Pancreas (tissue), 10 donors: ENCODE measurements around the gene GLT1D1. TPM values are rescaled to one million over a fixed set of nuclear protein-coding genes. Genes with fewer than 3 reads are reported as not detected.
A peak's percentile ranks its signal among the peaks of the same experiment; 100 is the strongest.

Experiments used
- ATAC-seq, 4 donors: fragments of 200-7000 bp; cut with Tn5 transposase; one replicate each; pipeline versions ENCODE4 v1.8.0 to v1.9.1; 2020; ENCODE audit warnings: mild to moderate bottlenecking in 4 of 4, moderate library complexity in 4 of 4
- DNase-seq, 6 donors: peaks; one replicate each; pipeline ENCODE4 v3.0.0-alpha.2; 2020
- FAIRE-seq: peaks from 2 replicates; lab custom pipeline; 2012; peaks lifted over from hg19 to GRCh38; lab: Jason Lieb, UNC
- H3K27ac ChIP-seq, 4 donors: fragments of 200-600 bp; sonication (generic); 1 replicate in 3 of 4; 2 replicates in 1 of 4; pipeline versions ENCODE4 v1.5.0 to v1.8.0; 2020
- H3K27me3 ChIP-seq, 4 donors: fragments of 200-600 bp; one replicate each; pipeline ENCODE4 v1.8.0; 2021
- H3K36me3 ChIP-seq, 3 donors: fragments of 200-600 bp; sonication (generic) in 1 of 3; one replicate each; pipeline versions ENCODE4 v1.5.0 to v1.8.0; 2020 to 2021
- H3K4me1 ChIP-seq, 3 donors: fragments of 200-600 bp; one replicate each; pipeline ENCODE4 v1.8.0; 2021
- H3K4me3 ChIP-seq, 4 donors: fragments of 200-600 bp; sonication (generic) in 2 of 4; one replicate each; pipeline versions ENCODE4 v1.5.0 to v1.8.0; 2020 to 2021
- H3K9me3 ChIP-seq, 4 donors: fragments of 200-600 bp; one replicate each; pipeline ENCODE4 v1.8.0; 2021
- CTCF ChIP-seq, 4 donors: fragments of 200-600 bp; sonication (generic) in 3 of 4; IDR thresholded peaks; one replicate each; pipeline versions ENCODE4 v1.5.0 to v1.8.0; 2021; ENCODE audit warnings: antibody characterized with exemption in 4 of 4
- WGBS, 2 donors: extraction: QIAGEN DNeasy Blood & Tissue Kit; methylation state at CpG; one replicate each; pipeline ENCODE4 v1.1.7; 2013; 5-methylcytosine and 5-hydroxymethylcytosine counted together
- intact Hi-C, 3 donors: fragments of 100-400 bp; cut with DNase I; formaldehyde crosslinking; loops; one replicate each; pipeline versions ENCODE4 v1.11.1 to v1.14.2; 2022
- polyA plus RNA-seq, 2 donors: library from polyadenylated mRNA; stranded (reverse); fragments of 200-250 nt; gene quantifications; one replicate each; pipeline ENCODE4 v1.2.3, GENCODE V29; 2013
- total RNA-seq, 6 donors: library from RNA; stranded (reverse); fragmentation: NEBNext Ultra II Directional in 4 of 6; extraction: Animal tissue kit (Norgen Biotek cat#: 25700) in 4 of 6; gene quantifications; one replicate each; pipeline versions ENCODE4 v1.2.1 to v1.2.4, GENCODE V29; 2021 to 2023
- donor health status: healthy with polysubstance abuse.
- donor health status: DM: no; HTN: no; CAD: no; lungs with moderate emphysema.
- donor health status: DM: no; HTN: no; CAD: no.
- donor health status: control.
- donor health status: control.
- donor health status: Bipolar disorder and iron deficiency.
- donor health status: DM: yes; HTN: yes; CAD: no.
- donor health status: DM: no; HTN: no; CAD: no.
- donor health status: DM: no; HTN: no; CAD: no.
- donor health status: DM: yes; HTN: yes; CAD: no.

Gene GLT1D1
- total and polyA plus RNA-seq, 8 donors = 0.12 to 1.3 (median 0.28) TPM

GRCh38 chr12:128905003-128905544, 51.8 kb downstream of the GLT1D1 start:
- intact Hi-C loops = no loop called here
- H3K36me3 ChIP-seq = no peaks in the 10 kb centered on the region
- FAIRE-seq (no peak), DNase-seq (no peak), ATAC-seq (peak in 3 of 4 donors; percentile 36 to 64 (median 38))
- no peak for TF ChIP-seq CTCF (IDR thresholded peaks at IDR 0.05)
- 43 to 50% methylated on average over 13 of the region's 13 CpGs for whole genome bisulfite sequencing, 2 donors
- H3K9me3 ChIP-seq = no peaks in the 10 kb centered on the region
- H3K4me3 ChIP-seq = no peak overlapping the region
- H3K4me1 ChIP-seq = peaks cover 0 to 8% (median 5%) of the 10 kb centered on the region in 3 donors
- no peak overlapping the region for H3K27ac ChIP-seq
- H3K27me3 ChIP-seq = peaks cover 0 to 43% (median 2%) of the 10 kb centered on the region in 4 donors

DNA sequence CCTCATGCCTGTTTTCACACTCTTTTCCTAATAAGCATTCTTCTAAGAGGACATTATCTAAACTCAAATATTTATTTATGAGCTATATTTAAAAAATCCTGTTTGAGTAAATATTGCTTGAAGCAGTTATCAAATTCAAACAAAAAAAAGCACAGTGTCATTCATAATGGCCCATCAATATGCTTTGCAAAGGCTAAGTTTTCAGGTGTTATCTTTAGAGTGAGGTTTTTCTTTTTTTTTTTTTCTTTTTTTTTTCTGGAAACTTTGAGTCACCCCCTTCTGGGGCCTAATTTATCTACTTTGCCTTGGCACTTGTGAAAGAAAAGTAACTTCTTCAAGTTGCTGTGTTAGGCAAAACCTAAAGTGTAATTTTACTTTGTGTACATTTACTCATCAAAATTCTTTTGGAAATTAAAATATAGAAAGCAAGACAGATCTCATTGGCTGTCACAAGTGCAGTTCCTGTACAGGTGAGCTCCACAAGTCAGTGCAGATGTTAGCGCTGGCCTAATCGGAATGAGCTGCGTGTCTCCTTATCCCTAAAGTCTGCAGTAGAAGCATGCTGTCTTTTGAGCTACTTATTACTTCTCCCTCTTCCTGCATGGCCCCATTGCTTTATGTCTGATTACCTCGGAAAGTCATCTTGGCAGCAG, 53.3 kb downstream of the GLT1D1 start:
- WGBS, 2 donors = 36 to 38% methylated on average over 4 of the region's 4 CpGs
- TF ChIP-seq CTCF (IDR thresholded peaks at IDR 0.05) = no peak
- Histone ChIP-seq H3K4me1 (peaks cover 0 to 8% (median 5%) of the 10 kb centered on the region in 3 donors), H3K27ac (no peak overlapping the region), H3K4me3 (no peak overlapping the region), H3K27me3 (peaks cover 0 to 49% (median 2%) of the 10 kb centered on the region in 4 donors), H3K9me3 (no peaks in the 10 kb centered on the region), H3K36me3 (no peaks in the 10 kb centered on the region)
- intact Hi-C loops = no loop called here
- ATAC-seq = peak in 3 of 4 donors; percentile 71 to 90 (median 80)
- no peak for DNase-seq
- no peak for FAIRE-seq

- H3K4me1 ChIP-seq = peaks cover 0 to 8% (median 5%) of the 10 kb centered on the region in 3 donors
- H3K36me3 ChIP-seq = no peaks in the 10 kb centered on the region
- FAIRE-seq (no peak), DNase-seq (no peak), ATAC-seq (no peak)
- H3K27ac ChIP-seq = no peak overlapping the region
- WGBS, 2 donors = 73 to 92% methylated on average over 4 of the region's 4 CpGs
- intact Hi-C loops = no loop called here
- peaks cover 0 to 46% (median 0%) of the 10 kb centered on the region in 4 donors for H3K27me3 ChIP-seq
- H3K4me3 ChIP-seq = no peak overlapping the region
- no peak for TF ChIP-seq CTCF (IDR thresholded peaks at IDR 0.05)
- no peaks in the 10 kb centered on the region for H3K9me3 ChIP-seq
These were observed 55.0 kb downstream of the GLT1D1 start for GRCh38 chr12:128908254-128908653.

DNA sequence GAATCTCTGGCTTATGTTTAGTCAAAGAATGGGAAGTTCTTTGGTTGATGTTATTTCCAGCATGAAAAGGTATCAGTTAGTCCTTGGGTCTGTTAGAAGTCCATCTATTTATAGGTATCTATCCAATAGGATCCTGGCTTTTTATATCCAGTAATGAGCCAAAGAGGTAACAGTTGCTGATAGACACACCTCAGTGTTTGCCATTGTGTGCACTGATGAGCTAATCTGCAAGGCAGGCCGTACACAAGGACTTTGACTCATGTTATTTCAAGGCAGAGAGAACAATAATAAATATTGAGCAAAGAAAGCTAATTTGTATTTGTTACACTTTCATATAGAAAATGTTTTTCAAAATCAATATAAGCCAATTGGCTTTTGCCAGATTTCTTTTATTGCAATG, 56.4 kb downstream of the GLT1D1 start:
- H3K27me3 ChIP-seq = peaks cover 0 to 35% (median 0%) of the 10 kb centered on the region in 4 donors
- DNase-seq (no peak), ATAC-seq (peak in 1 of 4 donors; percentile 40), FAIRE-seq (no peak)
- H3K36me3 ChIP-seq = no peaks in the 10 kb centered on the region
- 29 to 32% methylated on average over 1 of the region's 1 CpG for WGBS, 2 donors
- no peaks in the 10 kb centered on the region for H3K9me3 ChIP-seq
- no peak overlapping the region for H3K27ac ChIP-seq
- intact Hi-C loops = no loop called here
- TF ChIP-seq CTCF (IDR thresholded peaks at IDR 0.05) = no peak
- no peak overlapping the region for H3K4me3 ChIP-seq
- peaks cover 0 to 8% (median 5%) of the 10 kb centered on the region in 3 donors for H3K4me1 ChIP-seq

- ATAC-seq = no peak
- H3K36me3 ChIP-seq = no peaks in the 10 kb centered on the region
- intact Hi-C loops = no loop called here
- no peak overlapping the region for H3K27ac ChIP-seq
- whole genome bisulfite sequencing, 2 donors = 79 to 85% methylated on average over 10 of the region's 10 CpGs
- FAIRE-seq = no peak
- H3K9me3 ChIP-seq = no peaks in the 10 kb centered on the region
- no peak for TF ChIP-seq CTCF (IDR thresholded peaks at IDR 0.05)
- H3K4me1 ChIP-seq = peaks cover 0 to 8% (median 5%) of the 10 kb centered on the region in 3 donors
- DNase-seq = no peak
- H3K27me3 ChIP-seq = peaks cover 0 to 42% (median 0%) of the 10 kb centered on the region in 4 donors
- no peak overlapping the region for H3K4me3 ChIP-seq
These were observed 57.4 kb downstream of the GLT1D1 start for GRCh38 chr12:128910629-128911028.
